HepG2 (cell line): ENCODE results near the gene TOM1L2. TPM values are rescaled to one million over a fixed set of nuclear protein-coding genes. Genes with fewer than 3 reads are reported as not detected.

Source experiments
- CREM ChIP-seq, 2 experiments: sonication (generic) in 1 of 2; formaldehyde crosslinking in 1 of 2; IDR thresholded peaks; 2 replicates each; pipeline versions ENCODE4 v1.4.0 to v1.6.1; 2016 to 2020; ENCODE audit warnings: antibody characterized with exemption in 1 of 2, mild to moderate bottlenecking in 1 of 2, missing genetic modification reagents in 1 of 2
- FLYWCH1 ChIP-seq: sonication (generic); formaldehyde crosslinking; IDR thresholded peaks from 2 replicates; pipeline ENCODE4 v1.8.1; 2023; ENCODE audit warnings: mild to moderate bottlenecking, missing genetic modification reagents
- HDAC2 ChIP-seq: sonication (generic); formaldehyde crosslinking; IDR thresholded peaks from 2 replicates; pipeline ENCODE4 v1.4.0; 2020; ENCODE audit warnings: missing genetic modification reagents
- PRMT3 ChIP-seq: sonication (generic); formaldehyde crosslinking; IDR thresholded peaks from 2 replicates; pipeline ENCODE4 v1.8.1; 2022; ENCODE audit warnings: low read depth, mild to moderate bottlenecking, moderate library complexity, missing genetic modification reagents, borderline replicate concordance
- SMARCC2 ChIP-seq: fragments of 450-650 bp; IDR thresholded peaks from 2 replicates; pipeline ENCODE4 v1.6.1; 2017; ENCODE audit warnings: antibody characterized with exemption, mild to moderate bottlenecking
- TOPORS ChIP-seq: sonication (generic); formaldehyde crosslinking; IDR thresholded peaks from 2 replicates; pipeline ENCODE4 v1.8.0; 2023; ENCODE audit warnings: mild to moderate bottlenecking, missing genetic modification reagents
- ZFP41 ChIP-seq: sonication (generic); formaldehyde crosslinking; IDR thresholded peaks from 2 replicates; pipeline ENCODE4 v1.4.0; 2020; ENCODE audit warnings: mild to moderate bottlenecking, missing genetic modification reagents, borderline replicate concordance
- ZNF263 ChIP-seq: sonication (generic); formaldehyde crosslinking; IDR thresholded peaks from 2 replicates; pipeline ENCODE4 v1.4.0; 2020; ENCODE audit warnings: missing genetic modification reagents
- ZNF746 ChIP-seq: sonication (generic); formaldehyde crosslinking; IDR thresholded peaks from 2 replicates; pipeline ENCODE4 v1.8.0; 2022; ENCODE audit warnings: mild to moderate bottlenecking, missing genetic modification reagents
- ZNF768 ChIP-seq: sonication (generic); formaldehyde crosslinking; IDR thresholded peaks from 2 replicates; pipeline ENCODE4 v1.4.0; 2020; ENCODE audit warnings: missing genetic modification reagents
- polyA plus RNA-seq, 8 experiments: library from polyadenylated mRNA; depleted of rRNA in 3 of 8; stranded (reverse) in 7 of 8; unstranded in 1 of 8; fragments of >200 nt; fragmentation: Illumina TruSeq in 4 of 8; extraction: Trizol in 4 of 8; gene quantifications; 2 replicates each; pipeline versions ENCODE4 v1.2.1 to v1.2.3, GENCODE V29; 2011 to 2016; ENCODE audit warnings: low read depth in 4 of 8, missing spikeins in 1 of 8, mixed read lengths in 1 of 8; ENCODE audit not compliant: insufficient read depth in 1 of 8
- total RNA-seq, 5 experiments: library from RNA; depleted of rRNA; stranded (reverse); fragments of >200 nt; fragmentation: Illumina TruSeq; extraction: Trizol; gene quantifications; 2 replicates each; pipeline ENCODE4 v1.2.3, GENCODE V29; 2016; ENCODE audit warnings: low read depth in 1 of 5
- TF ChIP-seq, protein P1 (sequence below): sonication (generic); formaldehyde crosslinking; IDR thresholded peaks from 2 replicates; pipeline ENCODE4 v1.4.0; 2020; ENCODE audit warnings: mild to moderate bottlenecking, missing genetic modification reagents
- TF ChIP-seq, protein P2 (sequence below): sonication (generic); formaldehyde crosslinking; IDR thresholded peaks from 2 replicates; pipeline ENCODE4 v1.5.0; 2020; ENCODE audit warnings: missing genetic modification reagents
- TF ChIP-seq, protein P3 (sequence below): sonication (generic); formaldehyde crosslinking; IDR thresholded peaks from 2 replicates; pipeline ENCODE4 v1.4.0; 2020; ENCODE audit warnings: missing genetic modification reagents

The TOM1L2 gene
- total and polyA plus RNA-seq, 2 of the 13 experiments (the other 11 are each of a cell fraction or from before 2014, with no cell fraction given) = 4.7 to 7.4 TPM

DNA sequence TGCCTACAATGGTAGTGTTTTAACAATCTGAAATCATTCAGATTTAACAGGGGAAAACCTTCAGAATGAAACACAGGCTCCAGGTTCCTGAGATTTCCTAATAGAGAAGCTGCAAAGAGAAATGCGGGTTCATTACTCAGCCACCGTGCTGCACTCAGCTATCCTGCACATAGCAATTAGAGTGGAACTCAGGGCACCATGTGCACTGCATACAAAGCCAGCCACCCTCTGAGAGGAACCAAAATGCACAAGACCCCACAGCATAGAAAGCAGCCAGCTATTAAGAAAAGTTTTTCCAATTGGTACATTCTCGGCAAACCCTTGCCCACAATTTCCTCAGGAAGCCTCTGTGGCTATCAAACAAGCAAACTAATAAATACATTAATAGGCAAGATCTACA, 37.4 kb downstream of the TOM1L2 start (continued):
- TF ChIP-seq, protein P1, sequence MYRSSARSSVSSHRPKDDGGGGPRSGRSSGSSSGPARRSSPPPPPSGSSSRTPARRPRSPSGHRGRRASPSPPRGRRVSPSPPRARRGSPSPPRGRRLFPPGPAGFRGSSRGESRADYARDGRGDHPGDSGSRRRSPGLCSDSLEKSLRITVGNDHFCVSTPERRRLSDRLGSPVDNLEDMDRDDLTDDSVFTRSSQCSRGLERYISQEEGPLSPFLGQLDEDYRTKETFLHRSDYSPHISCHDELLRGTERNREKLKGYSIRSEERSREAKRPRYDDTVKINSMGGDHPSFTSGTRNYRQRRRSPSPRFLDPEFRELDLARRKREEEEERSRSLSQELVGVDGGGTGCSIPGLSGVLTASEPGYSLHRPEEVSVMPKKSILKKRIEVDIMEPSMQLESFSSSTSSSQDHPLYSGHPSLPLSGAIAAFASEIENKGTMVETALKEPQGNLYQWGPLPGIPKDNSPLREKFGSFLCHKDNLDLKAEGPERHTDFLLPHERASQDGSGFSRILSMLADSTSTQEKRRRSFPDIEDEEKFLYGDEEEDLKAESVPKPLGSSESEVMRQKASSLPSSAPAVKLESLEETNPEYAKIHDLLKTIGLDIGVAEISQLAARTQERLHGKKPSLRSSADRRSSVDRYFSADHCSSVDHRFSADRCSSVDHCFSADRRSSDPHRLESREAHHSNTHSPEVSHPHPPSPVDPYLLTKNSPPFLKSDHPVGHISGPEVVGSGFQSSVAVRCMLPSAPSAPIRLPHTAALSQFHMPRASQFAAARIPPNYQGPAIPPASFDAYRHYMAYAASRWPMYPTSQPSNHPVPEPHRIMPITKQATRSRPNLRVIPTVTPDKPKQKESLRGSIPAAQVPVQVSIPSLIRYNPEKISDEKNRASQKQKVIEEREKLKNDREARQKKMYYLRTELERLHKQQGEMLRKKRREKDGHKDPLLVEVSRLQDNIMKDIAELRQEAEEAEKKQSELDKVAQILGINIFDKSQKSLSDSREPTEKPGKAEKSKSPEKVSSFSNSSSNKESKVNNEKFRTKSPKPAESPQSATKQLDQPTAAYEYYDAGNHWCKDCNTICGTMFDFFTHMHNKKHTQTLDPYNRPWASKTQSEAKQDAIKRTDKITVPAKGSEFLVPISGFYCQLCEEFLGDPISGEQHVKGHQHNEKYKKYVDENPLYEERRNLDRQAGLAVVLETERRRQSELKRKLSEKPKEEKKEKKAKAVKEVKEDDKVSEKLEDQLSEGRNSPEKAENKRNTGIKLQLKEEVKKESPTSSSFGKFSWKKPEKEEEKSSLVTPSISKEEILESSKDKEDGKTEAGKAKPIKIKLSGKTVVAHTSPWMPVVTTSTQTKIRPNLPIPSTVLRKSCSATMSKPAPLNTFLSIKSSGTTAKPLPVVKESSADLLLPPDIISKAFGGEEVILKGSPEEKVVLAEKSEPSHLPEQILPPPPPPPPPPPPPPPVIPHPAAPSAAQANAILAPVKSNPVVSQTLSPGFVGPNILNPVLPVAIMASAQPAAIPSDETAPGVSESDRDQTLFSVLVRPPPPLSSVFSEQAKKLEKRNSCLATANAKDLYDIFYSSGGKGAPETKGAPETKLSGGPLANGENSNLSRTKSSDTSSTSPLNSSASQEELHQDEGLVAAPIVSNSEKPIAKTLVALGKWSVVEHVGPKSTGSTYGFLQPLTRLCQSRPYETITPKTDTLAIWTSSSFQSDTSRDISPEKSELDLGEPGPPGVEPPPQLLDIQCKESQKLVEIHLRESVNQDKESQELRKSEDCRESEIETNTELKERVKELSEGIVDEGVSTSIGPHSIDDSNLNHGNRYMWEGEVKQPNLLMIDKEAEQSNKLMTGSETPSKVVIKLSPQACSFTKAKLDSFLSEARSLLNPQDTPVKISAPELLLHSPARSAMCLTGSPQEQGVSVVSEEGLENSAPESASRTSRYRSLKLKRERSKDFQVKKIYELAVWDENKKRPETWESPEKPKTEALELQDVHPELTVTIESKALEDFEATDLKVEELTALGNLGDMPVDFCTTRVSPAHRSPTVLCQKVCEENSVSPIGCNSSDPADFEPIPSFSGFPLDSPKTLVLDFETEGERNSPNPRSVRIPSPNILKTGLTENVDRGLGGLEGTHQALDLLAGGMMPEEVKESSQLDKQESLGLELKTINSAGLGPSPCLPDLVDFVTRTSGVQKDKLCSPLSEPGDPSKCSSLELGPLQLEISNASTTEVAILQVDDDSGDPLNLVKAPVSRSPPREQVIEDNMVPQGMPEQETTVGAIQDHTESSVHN (CRISPR knock-in tag) = no peak
- TF ChIP-seq, protein P2, sequence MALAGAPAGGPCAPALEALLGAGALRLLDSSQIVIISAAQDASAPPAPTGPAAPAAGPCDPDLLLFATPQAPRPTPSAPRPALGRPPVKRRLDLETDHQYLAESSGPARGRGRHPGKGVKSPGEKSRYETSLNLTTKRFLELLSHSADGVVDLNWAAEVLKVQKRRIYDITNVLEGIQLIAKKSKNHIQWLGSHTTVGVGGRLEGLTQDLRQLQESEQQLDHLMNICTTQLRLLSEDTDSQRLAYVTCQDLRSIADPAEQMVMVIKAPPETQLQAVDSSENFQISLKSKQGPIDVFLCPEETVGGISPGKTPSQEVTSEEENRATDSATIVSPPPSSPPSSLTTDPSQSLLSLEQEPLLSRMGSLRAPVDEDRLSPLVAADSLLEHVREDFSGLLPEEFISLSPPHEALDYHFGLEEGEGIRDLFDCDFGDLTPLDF (CRISPR knock-in tag) = no peak
- TF ChIP-seq ZNF746 = no peak
- TF ChIP-seq ZNF263 (CRISPR knock-in tag) = no peak
- no peak for TF ChIP-seq CREM (IDR thresholded peaks at IDR 0.05)
- TF ChIP-seq CREM (CRISPR knock-in tag; IDR thresholded peaks at IDR 0.05) = no peak
- no peak for TF ChIP-seq HDAC2
- no peak for TF ChIP-seq SMARCC2
- no peak for TF ChIP-seq PRMT3 (CRISPR knock-in tag)
- TF ChIP-seq ZFP41 = no peak
- no peak for TF ChIP-seq TOPORS (CRISPR knock-in tag)
- TF ChIP-seq, protein P3, sequence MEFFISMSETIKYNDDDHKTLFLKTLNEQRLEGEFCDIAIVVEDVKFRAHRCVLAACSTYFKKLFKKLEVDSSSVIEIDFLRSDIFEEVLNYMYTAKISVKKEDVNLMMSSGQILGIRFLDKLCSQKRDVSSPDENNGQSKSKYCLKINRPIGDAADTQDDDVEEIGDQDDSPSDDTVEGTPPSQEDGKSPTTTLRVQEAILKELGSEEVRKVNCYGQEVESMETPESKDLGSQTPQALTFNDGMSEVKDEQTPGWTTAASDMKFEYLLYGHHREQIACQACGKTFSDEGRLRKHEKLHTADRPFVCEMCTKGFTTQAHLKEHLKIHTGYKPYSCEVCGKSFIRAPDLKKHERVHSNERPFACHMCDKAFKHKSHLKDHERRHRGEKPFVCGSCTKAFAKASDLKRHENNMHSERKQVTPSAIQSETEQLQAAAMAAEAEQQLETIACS = no peak
- no peak for TF ChIP-seq ZNF768 (CRISPR knock-in tag)
- no peak for TF ChIP-seq FLYWCH1 (CRISPR knock-in tag)
